SJCRH30 (cell line): ENCODE measurements around the gene LRRK2. TPM values are rescaled to one million over a fixed set of nuclear protein-coding genes. Genes with fewer than 3 reads are reported as not detected.
"Not testable (repeated sequence)": the region's sequence is repeated elsewhere in the genome, so short reads cannot be mapped to it uniquely, and the experiment has no call there.

Experiments used
- DNase-seq, 2 experiments: peaks; one replicate each; pipeline ENCODE4 v3.0.0-alpha.2; 2015 to 2020
- H3K27ac ChIP-seq: fragments of 250-450 bp; sonication (Bioruptor Pico); 2 replicates; pipeline ENCODE4 v1.5.1; 2020; ENCODE audit warnings: mild to moderate bottlenecking, moderate library complexity
- H3K27me3 ChIP-seq: fragments of 250-450 bp; sonication (Bioruptor Pico); 2 replicates; pipeline ENCODE4 v1.5.1; 2020; ENCODE audit warnings: mild to moderate bottlenecking, moderate library complexity
- H3K36me3 ChIP-seq: fragments of 250-450 bp; sonication (Bioruptor Pico); 2 replicates; pipeline ENCODE4 v1.5.1; 2020; ENCODE audit warnings: mild to moderate bottlenecking, moderate library complexity
- H3K4me1 ChIP-seq: fragments of 250-450 bp; sonication (Bioruptor Pico); 2 replicates; pipeline ENCODE4 v1.5.1; 2020; ENCODE audit warnings: mild to moderate bottlenecking, moderate library complexity
- H3K4me3 ChIP-seq: fragments of 250-450 bp; sonication (Bioruptor Pico); 2 replicates; pipeline ENCODE4 v1.5.1; 2020; ENCODE audit warnings: mild to moderate bottlenecking, moderate library complexity
- H3K9me3 ChIP-seq: fragments of 250-450 bp; sonication (Bioruptor Pico); replicated peaks from 2 replicates; pipeline ENCODE4 v1.5.1; 2020; ENCODE audit warnings: mild to moderate bottlenecking, moderate library complexity
- total RNA-seq: library from RNA; depleted of rRNA; stranded (reverse); fragments of >200 nt; shearing (Covaris generic); gene quantifications from 2 replicates; pipeline ENCODE4 v1.2.3, GENCODE V29; 2014

The LRRK2 gene
- total RNA-seq, 1 experiment from 2014 or later = 0.04 TPM

DNA sequence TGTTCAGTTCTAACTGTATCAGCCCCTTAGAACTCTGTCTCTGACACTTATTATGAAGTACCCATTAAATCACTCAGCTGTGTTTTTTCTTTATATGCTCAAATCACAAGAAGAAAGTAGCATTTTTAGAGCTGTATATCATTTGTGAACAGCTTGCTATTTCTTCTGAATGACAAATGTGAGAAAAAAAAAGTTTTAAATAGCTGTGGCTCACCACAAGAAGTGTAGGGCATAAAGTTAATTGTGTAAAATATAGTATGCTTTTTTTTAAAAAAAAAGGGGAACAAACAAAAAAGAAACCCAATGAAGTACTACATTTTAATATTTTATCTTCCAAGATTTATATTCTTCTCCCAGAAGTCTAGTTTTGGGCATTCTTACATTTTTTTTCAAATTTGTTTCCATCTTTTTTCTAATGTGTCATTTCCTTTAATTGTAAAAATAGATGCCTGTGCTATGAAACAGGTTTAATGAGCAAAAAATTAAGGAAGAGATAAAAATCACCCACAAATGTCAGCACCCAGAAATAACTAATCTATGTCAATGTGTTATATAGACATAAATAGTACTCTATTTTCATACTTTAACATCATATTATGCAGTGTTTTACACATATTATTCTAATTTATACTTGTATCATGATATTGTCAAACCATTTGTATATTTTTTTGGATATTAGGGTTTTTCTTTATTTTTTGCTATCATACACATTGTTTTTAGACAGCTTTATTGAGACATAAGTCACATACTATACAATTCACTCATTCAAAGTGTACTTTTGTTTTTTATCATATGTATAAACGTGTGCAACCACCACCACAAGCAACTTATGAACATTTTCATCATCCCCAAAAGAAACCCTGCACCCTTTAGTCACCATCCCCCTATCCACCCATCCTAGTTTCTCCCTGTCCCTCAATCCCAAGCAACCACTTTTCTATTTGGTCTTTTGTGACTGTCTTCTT is 22.4 kb upstream of the LRRK2 start:
- Histone ChIP-seq H3K4me1 (no peaks in the 10 kb centered on the region), H3K36me3 (no peaks in the 10 kb centered on the region), H3K27ac (no peak overlapping the region), H3K4me3 (no peak overlapping the region), H3K27me3 (no peaks in the 10 kb centered on the region), H3K9me3 (no peaks in the 10 kb centered on the region)
- no peak for DNase-seq

GRCh38 chr12:40203060-40203430 is 21.8 kb upstream of the LRRK2 start:
- Histone ChIP-seq H3K4me3 (no peak overlapping the region), H3K27ac (no peak overlapping the region), H3K9me3 (no peaks in the 10 kb centered on the region), H3K36me3 (no peaks in the 10 kb centered on the region), H3K27me3 (no peaks in the 10 kb centered on the region), H3K4me1 (no peaks in the 10 kb centered on the region)
- DNase-seq = no peak

GRCh38 chr12:40204337-40204736 is 20.5 kb upstream of the LRRK2 start:
- H3K36me3 ChIP-seq = no peaks in the 10 kb centered on the region
- DNase-seq = no peak

DNA sequence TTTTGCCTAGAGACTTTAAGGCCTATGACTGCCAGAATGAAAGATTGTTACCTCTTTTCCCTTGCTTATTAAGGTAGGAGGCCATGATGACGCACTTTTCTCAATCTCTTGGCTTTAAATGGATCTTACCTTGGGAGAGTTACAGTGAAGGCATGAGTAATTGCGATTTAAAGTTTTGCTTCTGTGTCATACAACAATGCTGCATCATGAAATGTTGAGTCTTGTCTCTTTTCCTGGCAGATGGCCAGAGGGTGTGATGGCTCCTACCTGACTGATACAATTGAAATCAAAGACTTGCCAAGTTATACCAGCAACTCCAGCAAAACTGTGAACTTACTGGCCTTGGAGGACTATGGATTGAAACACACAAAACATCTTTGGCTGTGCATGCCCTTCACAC is 17.2 kb upstream of the LRRK2 start:
- DNase-seq = no peak
- no peak overlapping the region for H3K27ac ChIP-seq
- no peaks in the 10 kb centered on the region for H3K27me3 ChIP-seq
- H3K36me3 ChIP-seq = no peaks in the 10 kb centered on the region
- no peaks in the 10 kb centered on the region for H3K9me3 ChIP-seq
- H3K4me1 ChIP-seq = no peaks in the 10 kb centered on the region
- no peak overlapping the region for H3K4me3 ChIP-seq

More at GRCh38 chr12:40204337-40204736, 20.5 kb upstream of the LRRK2 start:
- H3K4me1 ChIP-seq = no peaks in the 10 kb centered on the region
- no peaks in the 10 kb centered on the region for H3K27me3 ChIP-seq
- H3K4me3 ChIP-seq = no peak overlapping the region
- H3K9me3 ChIP-seq = no peaks in the 10 kb centered on the region
- H3K27ac ChIP-seq = no peak overlapping the region

GRCh38 chr12:40208707-40209446 is 15.9 kb upstream of the LRRK2 start:
- H3K4me3 ChIP-seq = no peak overlapping the region
- DNase-seq = no peak
- 0 out of 2 replicates have a peak, but pooled peaks cover 2% of the 10 kb centered on the region for H3K27me3 ChIP-seq
- no peaks in the 10 kb centered on the region for H3K4me1 ChIP-seq
- H3K9me3 ChIP-seq = no peaks in the 10 kb centered on the region
- no peak overlapping the region for H3K27ac ChIP-seq
- H3K36me3 ChIP-seq = no peaks in the 10 kb centered on the region

DNA sequence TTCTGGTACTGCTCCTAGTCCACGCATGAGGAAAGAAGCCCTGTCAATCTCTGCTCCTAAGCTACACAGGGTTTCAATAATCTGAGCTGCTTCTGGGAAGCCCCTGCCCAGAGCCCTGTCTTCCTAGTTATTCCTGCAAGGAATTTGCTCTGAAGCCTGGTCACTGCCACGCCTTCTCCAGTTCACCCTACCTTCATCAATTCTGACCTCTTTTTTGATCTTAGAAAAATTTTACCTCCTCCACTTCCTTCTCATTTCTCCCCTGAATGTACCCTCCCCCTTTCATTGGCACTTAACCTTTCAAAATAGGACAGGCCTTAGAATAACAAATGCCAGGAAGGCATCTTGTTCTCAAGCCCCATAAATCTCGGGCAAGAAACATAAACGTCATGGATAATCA is 14.9 kb upstream of the LRRK2 start:
- DNase-seq = no peak
- Histone ChIP-seq H3K4me1 (no peaks in the 10 kb centered on the region), H3K4me3 (no peak overlapping the region), H3K27me3 (0 out of 2 replicates have a peak, but pooled peaks cover 5% of the 10 kb centered on the region), H3K36me3 (no peaks in the 10 kb centered on the region), H3K27ac (no peak overlapping the region), H3K9me3 (no peaks in the 10 kb centered on the region)

DNA sequence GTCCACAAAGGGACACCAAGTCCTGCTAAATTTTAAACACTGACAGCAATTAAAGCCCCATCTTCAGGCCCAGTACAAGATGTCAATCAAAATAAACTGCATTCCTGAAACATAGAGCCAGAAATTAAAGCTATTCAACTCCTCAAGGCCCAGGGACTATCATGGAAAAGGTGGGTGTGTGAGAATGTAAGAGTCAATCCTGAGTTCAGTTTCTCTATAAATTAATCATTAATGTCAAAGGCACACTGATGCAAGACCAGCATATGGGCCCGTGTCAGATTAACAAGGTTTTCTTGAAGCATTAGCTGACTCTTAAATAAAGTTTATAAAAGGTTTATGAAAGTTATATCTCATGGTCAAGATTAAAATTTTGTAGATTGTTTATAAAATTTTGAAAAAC is 13.6 kb upstream of the LRRK2 start:
- not testable (repeated sequence) for H3K4me1 ChIP-seq, H3K27ac ChIP-seq, H3K4me3 ChIP-seq, H3K9me3 ChIP-seq, DNase-seq, H3K36me3 ChIP-seq
- peaks cover 12% of the 10 kb centered on the region; the same call in 1 of the 2 replicates for H3K27me3 ChIP-seq

GRCh38 chr12:40212566-40212965 is 12.2 kb upstream of the LRRK2 start:
- Histone ChIP-seq H3K27ac (no peak overlapping the region), H3K4me3 (no peak overlapping the region), H3K9me3 (no peaks in the 10 kb centered on the region), H3K4me1 (no peaks in the 10 kb centered on the region), H3K27me3 (peaks cover 12% of the 10 kb centered on the region; the same call in 1 of the 2 replicates), H3K36me3 (no peaks in the 10 kb centered on the region)
- DNase-seq = no peak

DNA sequence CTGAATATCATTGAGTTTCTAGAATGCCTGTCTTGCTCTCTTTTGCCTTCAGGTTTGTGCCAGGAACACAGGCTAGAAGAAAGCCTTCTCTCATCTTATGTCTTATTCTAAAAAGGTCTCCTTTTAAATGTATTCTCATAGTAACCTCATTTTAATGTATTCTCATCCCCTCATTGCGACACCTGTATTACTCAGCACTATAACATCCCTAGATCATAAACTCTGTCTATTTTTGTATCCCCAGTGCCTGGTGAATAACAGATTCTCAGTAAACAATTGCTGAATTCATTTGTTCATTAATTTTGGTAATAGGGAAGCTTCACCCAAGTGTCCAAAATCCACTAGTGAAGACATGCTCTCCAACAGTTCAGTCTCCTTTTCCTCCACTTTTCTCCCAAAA is 8.8 kb upstream of the LRRK2 start:
- H3K9me3 ChIP-seq = no peaks in the 10 kb centered on the region

GRCh38 chr12:40216516-40217288 is 8.1 kb upstream of the LRRK2 start:
- H3K4me1 ChIP-seq = no peaks in the 10 kb centered on the region
- no peaks in the 10 kb centered on the region for H3K9me3 ChIP-seq
- DNase-seq = no peak
- no peak overlapping the region for H3K4me3 ChIP-seq
- H3K36me3 ChIP-seq = no peaks in the 10 kb centered on the region
- H3K27me3 ChIP-seq = peaks cover 12% of the 10 kb centered on the region; the same call in 1 of the 2 replicates
- H3K27ac ChIP-seq = no peak overlapping the region

More for the DNA sequence above, 8.8 kb upstream of the LRRK2 start:
- Histone ChIP-seq H3K27me3 (peaks cover 12% of the 10 kb centered on the region; the same call in 1 of the 2 replicates), H3K4me3 (no peak overlapping the region), H3K36me3 (no peaks in the 10 kb centered on the region), H3K4me1 (no peaks in the 10 kb centered on the region), H3K27ac (no peak overlapping the region)
- DNase-seq = no peak

GRCh38 chr12:40219760-40220159 is 5.0 kb upstream of the LRRK2 start:
- Histone ChIP-seq H3K27ac (no peak overlapping the region), H3K36me3 (no peaks in the 10 kb centered on the region), H3K9me3 (no peaks in the 10 kb centered on the region), H3K4me1 (no peaks in the 10 kb centered on the region), H3K27me3 (peaks cover 8% of the 10 kb centered on the region; the same call in 1 of the 2 replicates), H3K4me3 (no peak overlapping the region)
- no peak for DNase-seq

- no peaks in the 10 kb centered on the region for H3K36me3 ChIP-seq
- no peak overlapping the region for H3K4me3 ChIP-seq
- DNase-seq = no peak
- H3K9me3 ChIP-seq = no peaks in the 10 kb centered on the region
- no peaks in the 10 kb centered on the region for H3K27me3 ChIP-seq
- no peak overlapping the region for H3K27ac ChIP-seq
- H3K4me1 ChIP-seq = no peaks in the 10 kb centered on the region
These were observed 2.5 kb upstream of the LRRK2 start for GRCh38 chr12:40222247-40222646.

- no peaks in the 10 kb centered on the region for H3K9me3 ChIP-seq
- no peak for DNase-seq
- H3K36me3 ChIP-seq = no peaks in the 10 kb centered on the region
- no peaks in the 10 kb centered on the region for H3K27me3 ChIP-seq
- no peak overlapping the region for H3K27ac ChIP-seq
- no peak overlapping the region for H3K4me3 ChIP-seq
- no peaks in the 10 kb centered on the region for H3K4me1 ChIP-seq
These were observed 1.2 kb upstream of the LRRK2 start for GRCh38 chr12:40223646-40224045.

- no peaks in the 10 kb centered on the region for H3K36me3 ChIP-seq
- no peak overlapping the region for H3K27ac ChIP-seq
- no peaks in the 10 kb centered on the region for H3K9me3 ChIP-seq
- no peak for DNase-seq
- H3K4me1 ChIP-seq = no peaks in the 10 kb centered on the region
- no peak overlapping the region for H3K4me3 ChIP-seq
- no peaks in the 10 kb centered on the region for H3K27me3 ChIP-seq
These were observed 663 bp downstream of the LRRK2 start for GRCh38 chr12:40225337-40225983.
